Measurements from ENCODE around the gene DNAJA3. TPM values are rescaled to one million over a fixed set of nuclear protein-coding genes. Genes with fewer than 3 reads are reported as not detected.

DNAJA3 gene
- total and polyA plus RNA-seq, 2 of the 4 experiments (the other 2 are of a cell fraction), result 38.0 to 40.2 TPM

DNA sequence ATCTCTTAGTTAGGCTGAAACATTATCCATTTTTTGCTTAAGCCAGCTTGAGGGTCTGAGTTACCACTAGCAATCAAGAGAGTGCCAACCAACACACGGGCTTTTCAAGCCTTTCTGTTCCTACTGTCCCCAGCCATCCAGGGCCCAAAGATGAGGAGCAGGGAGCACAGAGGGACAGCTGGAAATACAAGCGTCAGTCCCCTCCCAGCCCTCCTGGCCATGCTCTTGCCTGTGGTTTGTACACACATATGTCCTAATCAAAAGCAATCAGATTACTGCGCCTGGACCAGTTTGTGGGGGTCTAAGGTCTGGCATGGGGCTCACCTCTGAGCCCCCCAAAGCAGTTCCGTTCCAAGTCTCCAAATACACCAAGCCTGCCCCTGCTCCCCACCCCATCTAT lies 12.8 kb upstream of the DNAJA3 start:
- H3K4ac ChIP-seq (ENCODE audit: low read depth, low read length), result no peak overlapping the region
- POLR2A ChIA-PET (ENCODE audit: unreplicated experiment), result no interaction called here
- no peak overlapping the region for H3K14ac ChIP-seq (replicated peaks; ENCODE audit: low read depth, low read length)
- H4K20me1 ChIP-seq (ENCODE audit: insufficient read depth, low read length), result peaks cover 66% of the 10 kb centered on the region
- H3K23ac ChIP-seq (ENCODE audit: low read depth, low read length), result no peak overlapping the region
- dilution Hi-C loops (cut with HindIII; ENCODE audit: low sequenced_read_pairs, unreplicated experiment) (no loop called here), intact Hi-C loops (cut with micrococcal nuclease) (loop anchor here (10.0 kb wide), 1 partner anchor 132 kb away; no protein-coding TSS in a partner anchor), in situ Hi-C loops (cut with MboI; ENCODE audit: low sequenced_read_pairs) (no loop called here)
- TF ChIP-seq CEBPB (IDR thresholded peaks at IDR 0.05; ENCODE audit: low read depth, low read length) (no peak), RFX5 (IDR thresholded peaks at IDR 0.05; ENCODE audit: low read depth, low read length) (no peak), MAZ (IDR thresholded peaks at IDR 0.05; ENCODE audit: borderline replicate concordance, low read depth, low read length) (no peak), CHD1 (IDR thresholded peaks at IDR 0.05; ENCODE audit: low read depth, low read length) (no peak), MAFK (IDR thresholded peaks at IDR 0.05; ENCODE audit: low read depth, low read length) (no peak), RAD21 (IDR thresholded peaks at IDR 0.05; ENCODE audit: low read length) (no peak), NFE2L2 (IDR thresholded peaks at IDR 0.05; ENCODE audit: low read depth, low read length) (no peak), FOS (IDR thresholded peaks at IDR 0.05; ENCODE audit: low read depth, low read length) (no peak), SMC3 (IDR thresholded peaks at IDR 0.05; ENCODE audit: low read depth, low read length) (no peak), MXI1 (IDR thresholded peaks at IDR 0.05; ENCODE audit: borderline replicate concordance, low read depth, low read length) (no peak), BHLHE40 (IDR thresholded peaks at IDR 0.05; ENCODE audit: low read depth, low read length) (no peak), POLR2A (IDR thresholded peaks at IDR 0.05; ENCODE audit: low read depth, low read length) (no peak), RCOR1 (IDR thresholded peaks at IDR 0.05; ENCODE audit: insufficient replicate concordance, low read length) (no peak)
- TF ChIP-seq, protein P1, sequence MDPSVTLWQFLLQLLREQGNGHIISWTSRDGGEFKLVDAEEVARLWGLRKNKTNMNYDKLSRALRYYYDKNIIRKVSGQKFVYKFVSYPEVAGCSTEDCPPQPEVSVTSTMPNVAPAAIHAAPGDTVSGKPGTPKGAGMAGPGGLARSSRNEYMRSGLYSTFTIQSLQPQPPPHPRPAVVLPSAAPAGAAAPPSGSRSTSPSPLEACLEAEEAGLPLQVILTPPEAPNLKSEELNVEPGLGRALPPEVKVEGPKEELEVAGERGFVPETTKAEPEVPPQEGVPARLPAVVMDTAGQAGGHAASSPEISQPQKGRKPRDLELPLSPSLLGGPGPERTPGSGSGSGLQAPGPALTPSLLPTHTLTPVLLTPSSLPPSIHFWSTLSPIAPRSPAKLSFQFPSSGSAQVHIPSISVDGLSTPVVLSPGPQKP (IDR thresholded peaks at IDR 0.05; ENCODE audit: borderline replicate concordance, low read depth, low read length), result no peak
- TF ChIP-seq, protein P2, sequence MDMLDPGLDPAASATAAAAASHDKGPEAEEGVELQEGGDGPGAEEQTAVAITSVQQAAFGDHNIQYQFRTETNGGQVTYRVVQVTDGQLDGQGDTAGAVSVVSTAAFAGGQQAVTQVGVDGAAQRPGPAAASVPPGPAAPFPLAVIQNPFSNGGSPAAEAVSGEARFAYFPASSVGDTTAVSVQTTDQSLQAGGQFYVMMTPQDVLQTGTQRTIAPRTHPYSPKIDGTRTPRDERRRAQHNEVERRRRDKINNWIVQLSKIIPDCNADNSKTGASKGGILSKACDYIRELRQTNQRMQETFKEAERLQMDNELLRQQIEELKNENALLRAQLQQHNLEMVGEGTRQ (IDR thresholded peaks at IDR 0.05; ENCODE audit: low read depth, low read length), result no peak
- TF ChIP-seq, protein P3, sequence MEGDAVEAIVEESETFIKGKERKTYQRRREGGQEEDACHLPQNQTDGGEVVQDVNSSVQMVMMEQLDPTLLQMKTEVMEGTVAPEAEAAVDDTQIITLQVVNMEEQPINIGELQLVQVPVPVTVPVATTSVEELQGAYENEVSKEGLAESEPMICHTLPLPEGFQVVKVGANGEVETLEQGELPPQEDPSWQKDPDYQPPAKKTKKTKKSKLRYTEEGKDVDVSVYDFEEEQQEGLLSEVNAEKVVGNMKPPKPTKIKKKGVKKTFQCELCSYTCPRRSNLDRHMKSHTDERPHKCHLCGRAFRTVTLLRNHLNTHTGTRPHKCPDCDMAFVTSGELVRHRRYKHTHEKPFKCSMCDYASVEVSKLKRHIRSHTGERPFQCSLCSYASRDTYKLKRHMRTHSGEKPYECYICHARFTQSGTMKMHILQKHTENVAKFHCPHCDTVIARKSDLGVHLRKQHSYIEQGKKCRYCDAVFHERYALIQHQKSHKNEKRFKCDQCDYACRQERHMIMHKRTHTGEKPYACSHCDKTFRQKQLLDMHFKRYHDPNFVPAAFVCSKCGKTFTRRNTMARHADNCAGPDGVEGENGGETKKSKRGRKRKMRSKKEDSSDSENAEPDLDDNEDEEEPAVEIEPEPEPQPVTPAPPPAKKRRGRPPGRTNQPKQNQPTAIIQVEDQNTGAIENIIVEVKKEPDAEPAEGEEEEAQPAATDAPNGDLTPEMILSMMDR (conservative IDR thresholded peaks at IDR 0.05; ENCODE audit: low read depth, low read length), result no peak
- no peak overlapping the region for H3K4me2 ChIP-seq (ENCODE audit: low read depth, low read length)
- no CpG with 5 or more reads among the region's 4 CpGs for WGBS, 2 experiments (ENCODE audit: extremely low coverage in 2 of 2, insufficient read length in 1 of 2)
- H3K4me3 ChIP-seq (ENCODE audit: insufficient read depth, low read depth, low read length), result no peak overlapping the region
- H4K5ac ChIP-seq (ENCODE audit: low read depth, low read length), result no peak overlapping the region
- no peak overlapping the region for H2BK120ac ChIP-seq (ENCODE audit: low read depth, low read length)
- CTCF ChIA-PET, result no interaction called here
- H2BK20ac ChIP-seq (ENCODE audit: low read depth, low read length), result no peak overlapping the region
- H2AFZ ChIP-seq (replicated peaks; ENCODE audit: low read length, poor library complexity), result no peak overlapping the region
- ATAC-seq (ENCODE audit: low read depth) (no peak), DNase-seq (no peak)
- no peak overlapping the region for H2AK9ac ChIP-seq (replicated peaks; ENCODE audit: low read depth, low read length, poor library complexity)
- H3K27ac ChIP-seq (ENCODE audit: insufficient read depth, low read length), result no peak overlapping the region
- no peak overlapping the region for H3K18ac ChIP-seq (ENCODE audit: low read depth, low read length)
- H2BK15ac ChIP-seq (ENCODE audit: low read depth, low read length), result no peak overlapping the region
- H2BK5ac ChIP-seq (ENCODE audit: low read depth, low read length, poor library complexity, severe bottlenecking), result no peak overlapping the region
- H3K36me3 ChIP-seq (ENCODE audit: control insufficient read depth, insufficient read depth, low read length), result peaks cover 8% of the 10 kb centered on the region
- H2AK5ac ChIP-seq (ENCODE audit: low read depth, low read length), result no peak overlapping the region
- H4K8ac ChIP-seq (ENCODE audit: low read depth in 2 of 2, low read length in 2 of 2), result no peak overlapping the region
- no peak overlapping the region for H3K9ac ChIP-seq (ENCODE audit: low read depth, low read length)
- no peak overlapping the region for H4K91ac ChIP-seq (ENCODE audit: insufficient read depth, low read depth, low read length)
- no peaks in the 10 kb centered on the region for H3K9me3 ChIP-seq (ENCODE audit: control insufficient read depth, insufficient read depth, low read length)
- H3K4me1 ChIP-seq (ENCODE audit: control insufficient read depth, insufficient read depth, low read length), result peaks cover 34% of the 10 kb centered on the region
- H3K56ac ChIP-seq (ENCODE audit: extremely low read depth, insufficient read depth, low read length), result no peak overlapping the region
- peaks cover 25% of the 10 kb centered on the region for H3K9me1 ChIP-seq (ENCODE audit: insufficient read depth, low read length)
- H3K27me3 ChIP-seq (ENCODE audit: control insufficient read depth, insufficient read depth, low read length), result no peaks in the 10 kb centered on the region
- H3K79me1 ChIP-seq (ENCODE audit: low read depth in 1 of 2, low read length in 2 of 2), result peaks cover 26 to 71% of the 10 kb centered on the region in 2 experiments
- no TSS peak for BruUV-seq (replicated peaks)
